ENCODE measurements around the gene KRT86. TPM values are rescaled to one million over a fixed set of nuclear protein-coding genes. Genes with fewer than 3 reads are reported as not detected.

KRT86 gene
- total and polyA plus RNA-seq, 9 of the 15 experiments (the other 6 are each of a cell fraction or from before 2014, with no cell fraction given), result not detected

GRCh38 chr12:52225752-52226151 lies 48.7 kb upstream of the KRT86 start:
- no peak for DNase-seq (ENCODE audit: extremely low read depth in 1 of 4, low spot score in 3 of 4)
- TF ChIP-seq GTF3C2 (IDR thresholded peaks at IDR 0.05; ENCODE audit: borderline replicate concordance, extremely low read depth, insufficient read length), result no peak
- TF ChIP-seq CHCHD3 (CRISPR knock-in tag; IDR thresholded peaks at IDR 0.05), result no peak
- TF ChIP-seq ZNF764 (CRISPR knock-in tag; IDR thresholded peaks at IDR 0.05; ENCODE audit: low read depth), result no peak
- no peak for TF ChIP-seq ATF4 (CRISPR knock-in tag; IDR thresholded peaks at IDR 0.05)
- no peak for TF ChIP-seq HINFP (tag; conservative IDR thresholded peaks at IDR 0.05; ENCODE audit: low read depth)
- no peak for TF ChIP-seq ZNF436 (CRISPR knock-in tag; IDR thresholded peaks at IDR 0.05)
- TF ChIP-seq HSF4 (CRISPR knock-in tag; IDR thresholded peaks at IDR 0.05; ENCODE audit: borderline replicate concordance), result no peak
- no peak for TF ChIP-seq CBFB (CRISPR knock-in tag; IDR thresholded peaks at IDR 0.05)
- no peak for TF ChIP-seq TFAP4 (CRISPR knock-in tag; IDR thresholded peaks at IDR 0.05; ENCODE audit: borderline replicate concordance)
- TF ChIP-seq HDAC2 (IDR thresholded peaks at IDR 0.05), result no peak
- TF ChIP-seq ELF1 (tag; IDR thresholded peaks at IDR 0.05), result no peak
- no peak for TF ChIP-seq CHD4 (IDR thresholded peaks at IDR 0.05; ENCODE audit: insufficient read depth, insufficient replicate concordance, low read depth, low read length, poor library complexity, severe bottlenecking)
- TF ChIP-seq USF2 (CRISPR knock-in tag; IDR thresholded peaks at IDR 0.05), result no peak
- no peak for TF ChIP-seq LCOR (CRISPR knock-in tag; IDR thresholded peaks at IDR 0.05)
- no peaks in the 10 kb centered on the region for H3K9me1 ChIP-seq (ENCODE audit: control insufficient read depth, insufficient read depth, low read length)
- no peak overlapping the region for H3K27ac ChIP-seq (ENCODE audit: extremely low read depth, low read depth, low read length)
- H3K9ac ChIP-seq (ENCODE audit: insufficient read depth in 1 of 2, low read depth in 2 of 2, low read length in 2 of 2), result no peak overlapping the region
- no peaks in the 10 kb centered on the region for H3K9me3 ChIP-seq (replicated peaks; ENCODE audit: control insufficient read depth, insufficient read depth, low read depth, low read length)
- no peaks in the 10 kb centered on the region for H3K4me1 ChIP-seq (replicated peaks in 1 of 2; ENCODE audit: control insufficient read depth in 2 of 2, insufficient read depth in 2 of 2, low read length in 2 of 2)
- ChIA-PET POLR2A (interaction anchor here (0.6 kb wide), 1 partner anchor 9 kb away, joined by 3 read pairs; no protein-coding TSS in a partner anchor), CTCF (ENCODE audit: low intra/inter-chr PET ratio) (no interaction called here)
- H2AFZ ChIP-seq (ENCODE audit: low read depth, low read length), result no peak overlapping the region
- peaks cover 0 to 8% of the 10 kb centered on the region in 2 experiments; a peak in 2 of 5 replicates for H3K27me3 ChIP-seq (ENCODE audit: control insufficient read depth in 2 of 2, insufficient read depth in 2 of 2, low read length in 2 of 2)
- no peak for FAIRE-seq
- intact Hi-C loops (cut with micrococcal nuclease) (no loop called here), in situ Hi-C loops (cut with MboI) (no loop called here)
- no peak overlapping the region for H3K4me2 ChIP-seq (ENCODE audit: insufficient read depth, low read length)
- H3K36me3 ChIP-seq (ENCODE audit: control insufficient read depth, insufficient read depth, low read length), result no peaks in the 10 kb centered on the region
- BruUV-seq (replicated peaks), result no TSS peak
- WGBS (ENCODE audit: insufficient coverage, low coverage, missing lambda C conversion rate), result 0% methylated on average over 4 of the region's 4 CpGs
- H3K79me2 ChIP-seq (ENCODE audit: control insufficient read depth, insufficient read depth, low read length), result no peaks in the 10 kb centered on the region
- no peak for ATAC-seq
- no peaks in the 10 kb centered on the region for H4K20me1 ChIP-seq (replicated peaks; ENCODE audit: control insufficient read depth, insufficient read depth, low read length)
- no peak overlapping the region for H3K4me3 ChIP-seq
